ENCODE measurements around the gene GLT6D1. TPM values are rescaled to one million over a fixed set of nuclear protein-coding genes. Genes with fewer than 3 reads are reported as not detected.

The GLT6D1 gene
- total RNA-seq, 1 donor from 2014 or later = not detected

GRCh38 chr9:135607401-135608293, 31.7 kb downstream of the GLT6D1 start:
- no peaks in the 10 kb centered on the region for H3K4me1 Mint-ChIP-seq (ENCODE audit: low read depth)
- H3K9me3 Mint-ChIP-seq = no peaks in the 10 kb centered on the region
- no peaks in the 10 kb centered on the region for H3K27me3 Mint-ChIP-seq (ENCODE audit: insufficient read depth)
- no peak for DNase-seq (ENCODE audit: low spot score)
- H3K36me3 Mint-ChIP-seq (ENCODE audit: low read depth) = no peaks in the 10 kb centered on the region
- H3K27ac Mint-ChIP-seq = no peak overlapping the region
- H3K4me3 Mint-ChIP-seq = no peak overlapping the region
- intact Hi-C loops (cut with micrococcal nuclease) = loop anchor here (10.0 kb wide), 1 partner anchor 357 kb away; the partner anchor contains the start of gene UBAC1

- no peak for DNase-seq (ENCODE audit: low spot score)
- Mint-ChIP-seq H3K36me3 (ENCODE audit: low read depth) (no peaks in the 10 kb centered on the region), H3K27ac (no peak overlapping the region), H3K9me3 (no peaks in the 10 kb centered on the region), H3K4me1 (ENCODE audit: low read depth) (no peaks in the 10 kb centered on the region), H3K27me3 (ENCODE audit: insufficient read depth) (no peaks in the 10 kb centered on the region), H3K4me3 (no peak overlapping the region)
- intact Hi-C loops (cut with micrococcal nuclease) = loop anchor here (10.0 kb wide), 1 partner anchor 358 kb away; the partner anchor contains the start of gene UBAC1
These were observed 32.5 kb downstream of the GLT6D1 start for GRCh38 chr9:135606885-135607259.

GRCh38 chr9:135605238-135605781, 34.0 kb downstream of the GLT6D1 start:
- Mint-ChIP-seq H3K27me3 (ENCODE audit: insufficient read depth) (no peaks in the 10 kb centered on the region), H3K9me3 (no peaks in the 10 kb centered on the region)
- intact Hi-C loops (cut with micrococcal nuclease) = loop anchor here (10.0 kb wide), 1 partner anchor 359 kb away; the partner anchor contains the start of gene UBAC1

DNA sequence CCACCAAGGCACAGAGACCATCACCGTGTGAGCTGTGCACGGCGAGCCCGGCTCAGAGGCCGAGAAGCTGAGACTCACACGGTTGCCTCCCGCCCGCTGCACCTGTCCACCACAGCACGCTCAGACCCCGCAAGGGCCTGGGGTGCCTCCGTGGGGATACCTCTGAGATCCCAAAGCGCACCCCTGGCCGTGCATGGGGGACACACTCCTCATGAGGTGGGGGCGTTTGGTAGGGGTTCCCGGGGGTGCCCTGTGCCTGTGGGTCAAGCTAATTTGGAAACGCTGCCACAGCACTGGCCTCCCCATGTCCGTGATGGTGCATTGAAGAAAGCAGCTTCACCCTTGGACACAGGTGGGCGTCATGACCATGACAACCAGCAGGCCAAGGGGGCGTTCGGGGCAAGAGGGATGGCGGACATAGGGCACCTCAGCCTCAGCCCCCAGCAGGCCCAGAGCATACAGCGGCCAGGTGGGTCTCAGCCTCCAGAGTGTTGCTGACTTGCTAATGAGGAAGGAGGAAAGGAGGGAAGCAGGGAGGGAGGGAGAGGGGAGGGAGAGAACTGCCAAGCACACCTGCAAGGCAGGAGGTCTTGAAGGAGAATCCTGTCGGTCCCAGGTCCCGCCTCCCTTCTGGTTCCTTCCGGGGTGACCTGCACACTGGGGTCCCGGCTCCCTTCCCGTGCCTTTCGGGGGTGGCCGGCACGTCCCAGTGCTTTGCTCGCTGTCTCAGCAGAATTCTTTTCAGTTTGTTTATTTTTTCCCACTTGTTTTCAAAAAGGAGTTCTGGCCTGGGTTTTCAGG, 34.7 kb downstream of the GLT6D1 start:
- H3K4me1 Mint-ChIP-seq (ENCODE audit: low read depth) = no peaks in the 10 kb centered on the region
- H3K27ac Mint-ChIP-seq = no peak overlapping the region
- intact Hi-C loops (cut with micrococcal nuclease) = loop anchor here (10.0 kb wide), 1 partner anchor 360 kb away; the partner anchor contains the start of gene UBAC1
- no peak overlapping the region for H3K4me3 Mint-ChIP-seq
- no peaks in the 10 kb centered on the region for H3K36me3 Mint-ChIP-seq (ENCODE audit: low read depth)
- no peaks in the 10 kb centered on the region for H3K9me3 Mint-ChIP-seq
- DNase-seq (ENCODE audit: low spot score) = no peak
- H3K27me3 Mint-ChIP-seq (ENCODE audit: insufficient read depth) = peaks cover 1% of the 10 kb centered on the region

More at GRCh38 chr9:135605238-135605781, 34.0 kb downstream of the GLT6D1 start:
- H3K27ac Mint-ChIP-seq = no peak overlapping the region
- no peaks in the 10 kb centered on the region for H3K36me3 Mint-ChIP-seq (ENCODE audit: low read depth)
- DNase-seq (ENCODE audit: low spot score) = no peak
- no peak overlapping the region for H3K4me3 Mint-ChIP-seq
- H3K4me1 Mint-ChIP-seq (ENCODE audit: low read depth) = no peaks in the 10 kb centered on the region

DNA sequence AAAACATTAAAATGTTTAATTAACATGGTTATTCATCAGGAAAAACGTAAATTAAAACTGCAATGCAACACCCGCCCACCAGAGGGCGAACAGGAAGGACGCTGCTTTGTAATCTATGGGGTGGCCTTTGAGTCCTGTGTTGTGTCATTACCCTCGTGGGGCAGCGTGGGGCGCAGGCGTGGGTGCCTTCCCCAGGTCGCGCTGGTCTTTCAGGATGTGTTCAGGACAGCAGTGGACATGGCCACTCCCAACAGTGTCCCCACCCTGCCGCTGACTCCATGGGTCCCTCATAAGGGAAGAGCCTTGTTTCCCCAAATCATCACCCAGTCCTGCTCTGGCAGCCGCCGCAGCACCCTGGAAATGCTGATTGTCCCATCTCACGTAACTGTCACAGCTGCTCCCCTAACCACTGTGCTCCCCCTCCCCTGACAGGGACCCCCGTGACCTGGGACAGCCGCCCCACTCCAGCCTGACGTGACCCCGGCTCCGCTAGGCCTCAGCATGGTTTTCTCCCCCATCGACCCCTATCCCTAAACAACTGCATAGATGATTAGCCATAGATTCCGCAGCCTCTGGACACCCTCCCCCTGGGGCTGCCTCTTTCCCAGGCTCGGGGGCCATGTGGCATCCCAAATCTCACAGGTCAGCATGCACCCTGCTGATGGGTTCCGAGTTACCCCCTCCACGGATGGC, 36.4 kb downstream of the GLT6D1 start:
- no peak for DNase-seq (ENCODE audit: low spot score)
- no peak overlapping the region for H3K4me3 Mint-ChIP-seq
- H3K36me3 Mint-ChIP-seq (ENCODE audit: low read depth) = no peaks in the 10 kb centered on the region
- H3K4me1 Mint-ChIP-seq (ENCODE audit: low read depth) = no peaks in the 10 kb centered on the region
- H3K27me3 Mint-ChIP-seq (ENCODE audit: insufficient read depth) = peaks cover 4% of the 10 kb centered on the region
- H3K27ac Mint-ChIP-seq = no peak overlapping the region
- H3K9me3 Mint-ChIP-seq = no peaks in the 10 kb centered on the region
- intact Hi-C loops (cut with micrococcal nuclease) = loop anchor here (1.0 to 10.0 kb wide), 2 partner anchors 362 to 520 kb away; partner anchors contain the start of gene UBAC1

- no peak overlapping the region for H3K27ac Mint-ChIP-seq
- intact Hi-C loops (cut with micrococcal nuclease) = loop anchor here (1.0 to 10.0 kb wide), 2 partner anchors 363 to 521 kb away; partner anchors contain the start of gene UBAC1
- DNase-seq (ENCODE audit: low spot score) = no peak
- no peak overlapping the region for H3K4me3 Mint-ChIP-seq
- peaks cover 4% of the 10 kb centered on the region for H3K27me3 Mint-ChIP-seq (ENCODE audit: insufficient read depth)
- no peaks in the 10 kb centered on the region for H3K4me1 Mint-ChIP-seq (ENCODE audit: low read depth)
- H3K9me3 Mint-ChIP-seq = no peaks in the 10 kb centered on the region
- H3K36me3 Mint-ChIP-seq (ENCODE audit: low read depth) = no peaks in the 10 kb centered on the region
These were observed 37.4 kb downstream of the GLT6D1 start for GRCh38 chr9:135601988-135602387.

DNA sequence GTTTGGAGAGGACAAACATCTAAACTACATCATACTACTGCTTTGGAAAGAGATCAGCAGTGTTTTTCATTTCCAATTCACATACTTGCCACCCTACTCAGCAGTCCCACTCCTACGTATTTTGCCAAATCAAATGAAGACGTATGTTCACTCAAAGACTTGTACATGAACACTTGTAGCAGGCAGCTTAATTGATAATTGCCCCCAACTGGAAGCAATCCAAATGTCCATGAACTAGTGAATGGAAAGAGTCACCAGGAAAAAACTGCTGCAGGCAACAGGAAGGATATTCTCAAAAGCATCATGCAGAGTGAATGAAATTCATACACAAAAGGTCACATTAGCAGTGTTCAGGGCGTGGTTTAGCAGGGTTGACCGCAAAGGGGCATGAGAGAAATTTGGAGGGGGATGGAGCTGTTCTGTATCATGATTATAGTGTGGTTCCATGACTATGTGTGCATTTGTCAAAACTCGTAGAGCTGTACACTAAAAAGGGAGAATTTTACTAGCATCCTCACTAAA, 39.0 kb downstream of the GLT6D1 start:
- Mint-ChIP-seq H3K4me1 (ENCODE audit: low read depth) (no peaks in the 10 kb centered on the region), H3K27ac (no peak overlapping the region), H3K9me3 (no peaks in the 10 kb centered on the region), H3K27me3 (ENCODE audit: insufficient read depth) (peaks cover 19% of the 10 kb centered on the region), H3K36me3 (ENCODE audit: low read depth) (no peaks in the 10 kb centered on the region), H3K4me3 (no peak overlapping the region)
- no peak for DNase-seq (ENCODE audit: low spot score)
- intact Hi-C loops (cut with micrococcal nuclease) = loop anchor here (10.0 kb wide), 1 partner anchor 364 kb away; the partner anchor contains the start of gene UBAC1

DNA sequence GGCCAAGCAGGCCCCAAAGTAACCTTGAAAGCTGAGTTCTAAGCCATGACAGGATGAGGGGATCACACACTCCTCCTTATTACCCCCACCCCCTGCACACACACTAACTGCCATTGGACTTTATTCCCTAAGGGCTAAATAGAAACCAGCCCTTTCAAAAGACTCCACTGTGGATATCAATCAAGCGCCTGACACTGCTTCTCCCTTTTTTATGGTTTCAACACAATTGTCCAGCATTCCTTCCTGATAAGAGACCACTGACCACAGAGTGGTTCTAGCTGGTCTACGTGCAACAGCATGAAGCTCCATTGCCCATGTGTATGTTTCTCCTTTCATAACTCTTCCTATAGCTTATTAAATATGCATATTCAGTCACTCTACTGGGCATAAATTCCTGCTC, 43.1 kb downstream of the GLT6D1 start:
- Mint-ChIP-seq H3K36me3 (ENCODE audit: low read depth) (no peaks in the 10 kb centered on the region), H3K9me3 (no peaks in the 10 kb centered on the region), H3K4me3 (no peak overlapping the region), H3K27me3 (ENCODE audit: insufficient read depth) (peaks cover 21% of the 10 kb centered on the region), H3K27ac (no peak overlapping the region), H3K4me1 (ENCODE audit: low read depth) (no peaks in the 10 kb centered on the region)
- DNase-seq (ENCODE audit: low spot score) = no peak
- intact Hi-C loops (cut with micrococcal nuclease) = no loop called here

- H3K36me3 Mint-ChIP-seq (ENCODE audit: low read depth) = no peaks in the 10 kb centered on the region
- intact Hi-C loops (cut with micrococcal nuclease) = no loop called here
- H3K27me3 Mint-ChIP-seq (ENCODE audit: insufficient read depth) = peaks cover 17% of the 10 kb centered on the region
- DNase-seq (ENCODE audit: low spot score) = no peak
- H3K27ac Mint-ChIP-seq = no peak overlapping the region
- no peaks in the 10 kb centered on the region for H3K4me1 Mint-ChIP-seq (ENCODE audit: low read depth)
- H3K4me3 Mint-ChIP-seq = no peak overlapping the region
- H3K9me3 Mint-ChIP-seq = no peaks in the 10 kb centered on the region
These were observed 46.7 kb downstream of the GLT6D1 start for GRCh38 chr9:135592625-135593024.

- Mint-ChIP-seq H3K36me3 (ENCODE audit: low read depth) (no peaks in the 10 kb centered on the region), H3K27ac (no peak overlapping the region), H3K9me3 (no peaks in the 10 kb centered on the region), H3K4me1 (ENCODE audit: low read depth) (no peaks in the 10 kb centered on the region), H3K4me3 (no peak overlapping the region), H3K27me3 (ENCODE audit: insufficient read depth) (peaks cover 17% of the 10 kb centered on the region)
- DNase-seq (ENCODE audit: low spot score) = no peak
- intact Hi-C loops (cut with micrococcal nuclease) = no loop called here
These were observed 47.1 kb downstream of the GLT6D1 start for GRCh38 chr9:135592331-135592590.

GRCh38 chr9:135591506-135592330, 47.6 kb downstream of the GLT6D1 start:
- Mint-ChIP-seq H3K4me1 (ENCODE audit: low read depth) (no peaks in the 10 kb centered on the region), H3K4me3 (no peak overlapping the region), H3K36me3 (ENCODE audit: low read depth) (no peaks in the 10 kb centered on the region), H3K9me3 (no peaks in the 10 kb centered on the region), H3K27me3 (ENCODE audit: insufficient read depth) (peaks cover 14% of the 10 kb centered on the region), H3K27ac (no peak overlapping the region)
- intact Hi-C loops (cut with micrococcal nuclease) = no loop called here
- DNase-seq (ENCODE audit: low spot score) = no peak
